HG03575 (cell line): ENCODE results near the gene PTK6.
"Not testable (repeated sequence)": the region's sequence is repeated elsewhere in the genome, so short reads cannot be mapped to it uniquely, and the experiment has no call there.

Experiments used
- ATAC-seq: cut with Tn5 transposase; IDR thresholded peaks from one replicate; pipeline ENCODE4 v1.9.1; 2021; ENCODE audit not compliant: unreplicated experiment, insufficient number of reproducible peaks, low FRiP score; ENCODE audit errors: extremely low read depth

PTK6 gene

GRCh38 chr20:63559485-63560332, 22.5 kb upstream of the PTK6 start:
- not testable (repeated sequence) for ATAC-seq

DNA sequence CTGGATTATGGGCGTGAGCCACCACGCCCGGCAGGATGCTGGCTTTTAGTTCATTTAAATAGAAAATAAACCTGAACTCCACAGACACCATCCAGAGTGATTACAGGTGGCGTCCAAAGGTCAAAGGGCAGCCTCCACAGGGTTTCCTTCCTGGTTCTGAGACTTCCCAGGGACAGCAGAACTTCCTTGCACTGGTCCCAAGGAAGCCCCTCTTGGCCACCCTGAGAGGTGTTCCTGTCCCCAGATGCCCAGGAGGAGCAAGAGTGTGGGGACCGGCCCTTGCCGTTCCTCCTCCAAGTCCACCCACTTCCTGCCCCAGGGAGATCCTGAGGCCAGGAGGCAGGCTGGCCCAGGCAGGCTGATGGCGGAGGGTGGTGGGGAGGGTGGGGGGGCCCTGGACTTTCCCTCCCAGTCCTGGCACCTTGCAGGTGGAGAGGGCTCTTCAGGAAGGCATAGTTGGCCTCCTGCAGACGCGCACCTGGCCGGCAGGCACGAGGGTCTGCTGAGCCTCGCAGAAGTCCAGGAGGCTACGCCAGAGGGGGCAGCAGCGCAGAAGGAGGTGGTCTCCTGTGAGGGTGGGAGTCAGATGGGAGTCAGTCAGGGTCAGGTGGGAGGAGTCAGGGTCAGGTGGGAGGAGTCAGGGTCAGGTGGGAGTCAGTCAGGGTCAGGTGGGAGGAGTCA, 21.8 kb upstream of the PTK6 start:
- ATAC-seq = no peak

DNA sequence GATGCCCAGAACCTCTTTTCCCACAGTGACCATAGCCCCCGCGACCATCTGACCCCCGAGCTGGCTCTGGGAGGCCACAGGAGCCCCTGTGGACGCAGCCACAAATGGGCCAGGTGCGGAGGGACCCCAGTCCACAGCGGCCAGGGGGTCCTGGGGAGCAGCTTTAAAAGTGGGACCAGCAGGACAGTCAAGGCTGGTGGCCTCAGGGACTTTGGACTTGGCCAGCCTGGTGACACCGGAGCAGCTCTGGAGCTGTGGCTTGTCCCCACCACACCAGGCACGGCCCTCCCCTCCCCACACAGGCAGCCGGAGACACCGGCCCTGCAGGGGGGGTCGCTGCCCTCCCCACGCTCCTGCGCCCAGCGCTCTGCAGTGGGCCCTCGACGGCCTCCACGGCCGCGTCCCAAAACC, 20.3 kb upstream of the PTK6 start:
- ATAC-seq = no peak

DNA sequence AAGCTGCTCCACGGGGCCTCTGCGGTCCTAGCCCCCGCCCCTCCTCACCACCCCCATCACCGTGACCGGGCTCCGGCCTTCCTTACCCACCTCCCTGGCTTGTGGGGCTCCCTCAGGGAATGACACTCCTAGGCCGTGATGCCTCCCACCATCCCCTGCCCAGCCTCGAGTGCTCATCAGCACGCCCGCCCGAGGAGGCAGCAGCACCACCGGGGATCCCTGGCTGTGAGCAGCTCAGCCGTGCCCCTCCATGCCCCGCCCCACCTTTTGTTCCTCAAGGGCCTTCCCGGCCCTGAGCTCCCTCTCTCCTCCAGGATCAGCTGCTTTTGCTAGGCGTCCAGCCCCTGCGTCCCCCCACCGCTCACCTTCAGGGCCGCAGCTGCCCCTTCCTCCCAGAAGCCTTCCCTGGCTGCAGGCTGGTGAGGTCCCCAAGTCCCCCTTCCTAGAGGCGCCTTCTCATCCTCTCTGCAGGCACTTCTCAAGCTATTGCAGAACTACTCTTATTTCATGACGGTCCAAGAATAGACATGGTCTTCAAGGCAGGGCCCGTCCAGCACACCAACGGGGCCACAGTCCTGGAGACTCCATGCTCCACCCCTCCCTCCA, 19.8 kb upstream of the PTK6 start:
- ATAC-seq = no peak

GRCh38 chr20:63555661-63556381, 18.6 kb upstream of the PTK6 start:
- no peak for ATAC-seq

GRCh38 chr20:63554361-63555278, 17.4 kb upstream of the PTK6 start:
- no peak for ATAC-seq

DNA sequence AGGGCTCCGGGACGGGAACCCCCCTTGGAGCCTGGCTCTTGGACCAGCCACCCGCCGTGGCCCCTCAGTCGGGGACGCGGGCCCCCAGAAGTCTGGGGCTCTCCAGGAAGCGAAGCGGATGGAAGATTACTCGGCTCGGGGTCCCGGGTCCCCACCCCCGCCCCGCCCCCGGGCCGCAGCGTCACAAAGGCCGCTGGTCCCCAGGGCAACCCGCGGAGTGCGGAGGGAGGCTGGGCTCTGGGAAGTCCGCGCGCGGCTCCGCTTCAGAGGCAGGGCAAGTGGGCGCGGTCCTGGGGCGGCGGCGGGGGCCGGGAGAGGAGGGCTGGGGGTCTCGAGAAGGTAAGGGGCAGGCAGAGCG, 16.7 kb upstream of the PTK6 start, which contains the start of gene FNDC11:
FNDC11 (plus strand) TSS at position 227 of the 358 bp plus-strand sequence. CDS start 1,505 bp downstream, outside the sequence.
- ATAC-seq = no peak

- ATAC-seq = no peak
These were observed 16.2 kb upstream of the PTK6 start for GRCh38 chr20:63553251-63553932.

DNA sequence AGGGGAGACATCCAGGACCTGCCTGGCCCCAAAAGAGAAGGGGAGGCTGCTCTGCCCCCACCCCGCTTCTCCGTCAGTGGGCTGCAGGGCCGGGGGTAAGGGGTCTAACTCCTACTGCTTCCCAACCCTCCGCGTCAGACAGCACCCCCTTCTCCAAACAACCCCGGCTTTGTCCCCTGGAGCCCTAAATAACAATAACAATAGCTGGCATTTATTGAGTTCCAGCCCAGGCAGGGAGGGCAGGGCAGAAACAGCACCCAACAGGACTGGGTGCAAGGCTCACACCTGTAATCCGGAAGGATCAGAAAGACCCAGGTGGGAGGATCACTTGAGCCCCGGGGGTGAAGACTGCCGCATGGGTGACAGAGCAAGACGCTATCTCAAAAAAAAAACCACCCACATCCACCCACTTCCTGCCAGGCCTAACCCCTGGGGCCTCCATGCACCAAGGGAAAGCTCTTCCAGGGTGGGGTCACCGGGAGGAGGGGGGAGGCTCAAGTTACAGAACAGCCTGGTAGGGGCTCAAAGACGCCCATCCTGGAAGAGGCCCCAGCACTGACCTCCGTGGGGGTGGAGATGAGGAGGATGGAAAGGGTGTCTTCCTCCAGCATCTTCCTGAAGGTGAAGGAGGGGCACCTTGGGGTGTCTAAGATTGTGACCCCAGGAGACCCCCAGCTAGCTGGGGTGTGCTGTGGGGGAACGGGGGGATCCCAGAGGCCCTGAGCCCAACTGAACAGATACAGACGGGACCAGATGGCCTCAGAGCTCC, 15.5 kb upstream of the PTK6 start:
- no peak for ATAC-seq

DNA sequence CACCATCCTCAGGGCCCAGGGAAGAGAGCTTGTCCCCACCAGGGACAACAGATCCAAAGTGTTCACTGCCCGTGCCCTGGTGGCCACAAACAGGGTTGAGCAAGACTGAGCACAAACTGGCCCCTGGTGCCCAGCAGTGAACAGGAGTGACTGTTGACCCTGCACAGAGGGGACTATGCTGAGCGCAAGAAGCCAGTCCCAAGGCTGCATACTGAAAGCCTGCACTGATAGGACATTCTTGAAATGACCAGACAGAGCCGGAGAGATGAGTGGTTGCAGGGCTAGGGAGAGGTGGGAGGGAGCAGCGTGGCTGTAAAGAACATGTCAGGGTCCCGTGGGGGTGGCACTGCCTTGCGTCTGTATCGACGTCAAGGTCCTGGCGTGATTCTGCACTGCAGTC, 13.9 kb upstream of the PTK6 start:
- no peak for ATAC-seq

DNA sequence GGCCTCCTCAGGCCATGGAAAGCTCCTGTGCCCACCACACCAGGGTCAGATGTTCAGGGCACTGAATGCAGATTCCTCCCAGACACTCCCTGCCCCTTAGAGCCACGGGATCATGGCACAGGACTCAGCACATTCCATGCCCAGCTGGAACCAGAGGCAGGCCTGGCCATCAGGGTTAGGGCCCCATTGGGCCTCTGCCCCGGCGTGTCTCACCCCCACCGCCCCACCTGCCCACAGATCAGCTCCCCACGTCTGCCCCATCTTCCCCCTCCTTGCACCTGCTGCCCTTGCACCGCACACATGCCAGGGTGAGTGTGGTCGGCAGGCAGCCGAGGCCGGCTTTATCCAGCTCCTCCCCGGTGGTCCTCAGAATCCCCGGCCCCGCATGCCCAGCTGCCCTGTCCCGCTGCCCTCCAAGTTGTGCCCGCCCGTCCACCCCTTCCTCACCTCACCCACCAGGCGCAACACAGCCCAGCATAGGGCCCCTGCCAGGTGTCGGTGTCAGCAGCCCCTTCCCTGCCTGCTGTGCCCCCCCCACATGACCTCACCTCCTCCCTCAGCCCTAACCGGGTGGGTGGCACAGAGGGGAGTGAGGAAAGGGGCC, 12.6 kb upstream of the PTK6 start:
- ATAC-seq = no peak

DNA sequence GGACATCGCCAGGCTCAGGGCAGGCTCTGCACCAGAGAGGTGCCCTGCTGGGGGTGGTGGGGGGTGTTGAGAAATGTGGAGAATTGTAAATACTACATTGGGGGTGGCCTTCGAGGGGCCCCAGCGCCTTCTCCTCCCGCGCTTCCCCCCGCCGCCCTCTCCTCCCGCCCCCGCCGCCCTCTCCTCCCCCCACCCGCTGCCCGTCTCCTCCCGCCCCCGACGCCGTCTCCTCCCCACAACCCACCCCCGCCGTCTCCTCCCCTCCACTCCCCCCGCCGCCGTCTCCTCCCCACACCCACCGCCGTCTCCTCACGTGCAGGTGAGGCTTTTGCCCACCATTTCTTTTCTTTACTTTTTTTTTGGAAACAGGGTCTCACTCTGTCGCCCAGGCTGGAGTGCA, 11.8 kb upstream of the PTK6 start:
- no peak for ATAC-seq

- no peak for ATAC-seq
These were observed 11.4 kb upstream of the PTK6 start for GRCh38 chr20:63548542-63548941.

DNA sequence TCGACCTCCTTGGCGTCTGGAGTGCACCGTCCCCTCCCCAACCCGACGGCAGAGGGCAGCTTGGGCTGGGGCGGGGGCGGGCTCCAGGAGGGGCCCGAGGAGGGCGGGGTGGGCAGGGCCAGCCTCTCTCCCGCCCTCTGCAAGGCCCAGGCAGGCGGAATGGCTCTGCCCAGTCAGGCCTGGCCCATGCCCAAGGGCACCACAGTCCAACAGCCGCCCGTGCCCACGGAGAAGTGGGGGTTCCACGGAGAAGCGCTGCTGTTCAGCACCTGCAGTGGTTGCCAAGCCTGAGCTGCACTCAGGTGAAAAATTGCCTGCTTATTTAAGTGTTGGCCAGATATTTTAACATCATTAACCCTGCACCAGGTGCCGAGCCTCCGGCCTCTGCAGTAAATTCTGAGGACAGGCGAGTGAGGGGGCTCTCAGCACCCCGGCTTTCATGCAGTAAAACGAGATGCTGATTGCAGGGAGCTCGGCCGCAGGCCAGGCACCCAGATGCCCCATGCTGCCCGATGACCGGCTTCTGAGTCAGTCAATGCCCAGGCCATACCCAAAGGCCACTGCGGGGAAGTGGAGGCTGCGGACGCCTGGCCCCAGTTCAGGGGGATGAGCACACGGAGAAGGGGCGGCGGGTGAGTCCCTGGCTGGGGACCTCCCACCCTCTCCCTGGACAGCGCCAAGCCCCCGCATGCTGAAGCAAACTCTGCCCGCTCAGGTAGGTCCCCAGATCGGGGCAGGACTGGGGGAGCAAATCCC, 10.7 kb upstream of the PTK6 start, which contains the start of gene SRMS:
SRMS (minus strand) TSS at position 25 of the 756 bp plus-strand sequence. CDS start 286 bp downstream, outside the sequence.
- ATAC-seq = no peak

GRCh38 chr20:63546956-63547724, 10.0 kb upstream of the PTK6 start:
- ATAC-seq = no peak
